GM12874 (cell line): ENCODE data around the gene FAM9A.

Experiments used
- TF ChIP-seq, protein P1 (sequence below): IDR thresholded peaks from 2 replicates; pipeline ENCODE4 v1.5.1; 2011; ENCODE audit warnings: low read depth, mild to moderate bottlenecking, control low read depth, low read length, moderate library complexity; ENCODE audit not compliant: insufficient read depth

Gene FAM9A

GRCh38 chrX:8822002-8822401, 20.8 kb upstream of the FAM9A start:
- TF ChIP-seq, protein P1, sequence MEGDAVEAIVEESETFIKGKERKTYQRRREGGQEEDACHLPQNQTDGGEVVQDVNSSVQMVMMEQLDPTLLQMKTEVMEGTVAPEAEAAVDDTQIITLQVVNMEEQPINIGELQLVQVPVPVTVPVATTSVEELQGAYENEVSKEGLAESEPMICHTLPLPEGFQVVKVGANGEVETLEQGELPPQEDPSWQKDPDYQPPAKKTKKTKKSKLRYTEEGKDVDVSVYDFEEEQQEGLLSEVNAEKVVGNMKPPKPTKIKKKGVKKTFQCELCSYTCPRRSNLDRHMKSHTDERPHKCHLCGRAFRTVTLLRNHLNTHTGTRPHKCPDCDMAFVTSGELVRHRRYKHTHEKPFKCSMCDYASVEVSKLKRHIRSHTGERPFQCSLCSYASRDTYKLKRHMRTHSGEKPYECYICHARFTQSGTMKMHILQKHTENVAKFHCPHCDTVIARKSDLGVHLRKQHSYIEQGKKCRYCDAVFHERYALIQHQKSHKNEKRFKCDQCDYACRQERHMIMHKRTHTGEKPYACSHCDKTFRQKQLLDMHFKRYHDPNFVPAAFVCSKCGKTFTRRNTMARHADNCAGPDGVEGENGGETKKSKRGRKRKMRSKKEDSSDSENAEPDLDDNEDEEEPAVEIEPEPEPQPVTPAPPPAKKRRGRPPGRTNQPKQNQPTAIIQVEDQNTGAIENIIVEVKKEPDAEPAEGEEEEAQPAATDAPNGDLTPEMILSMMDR: no peak

- TF ChIP-seq, protein P1: no peak
Observed at GRCh38 chrX:8820910-8821527, 19.8 kb upstream of the FAM9A start.

DNA sequence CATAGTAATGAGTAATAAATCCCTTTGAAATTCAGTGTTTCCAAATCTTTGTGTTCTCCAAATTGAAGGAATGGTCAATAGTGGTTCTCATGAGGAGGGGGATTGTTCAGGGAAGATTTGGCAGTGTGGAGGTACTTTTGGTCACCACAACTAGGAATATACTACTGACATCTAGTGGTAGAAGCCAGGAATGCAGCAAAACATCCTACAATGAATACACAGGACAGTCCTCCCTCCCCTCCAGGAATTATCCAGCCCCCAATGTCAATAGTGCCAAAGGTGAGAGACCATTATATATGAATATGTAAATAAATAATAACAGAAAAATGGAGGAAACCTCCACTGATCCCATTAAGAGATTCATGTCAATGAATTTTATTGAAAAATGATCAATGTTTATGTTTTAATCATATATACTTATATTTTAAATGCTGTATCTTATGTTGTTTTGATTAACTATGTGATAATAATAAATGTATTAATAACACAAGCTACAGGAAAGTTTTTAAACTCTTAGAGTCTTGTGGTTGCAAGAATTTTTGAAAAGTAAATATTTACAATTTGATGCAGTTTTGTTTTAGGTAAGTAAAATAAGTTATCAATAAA, 14.4 kb upstream of the FAM9A start:
- TF ChIP-seq, protein P1: peak; percentile 48; the same call in 1 of the 2 replicates

- TF ChIP-seq, protein P1: no peak
Observed at GRCh38 chrX:8813036-8813435, 11.9 kb upstream of the FAM9A start.

DNA sequence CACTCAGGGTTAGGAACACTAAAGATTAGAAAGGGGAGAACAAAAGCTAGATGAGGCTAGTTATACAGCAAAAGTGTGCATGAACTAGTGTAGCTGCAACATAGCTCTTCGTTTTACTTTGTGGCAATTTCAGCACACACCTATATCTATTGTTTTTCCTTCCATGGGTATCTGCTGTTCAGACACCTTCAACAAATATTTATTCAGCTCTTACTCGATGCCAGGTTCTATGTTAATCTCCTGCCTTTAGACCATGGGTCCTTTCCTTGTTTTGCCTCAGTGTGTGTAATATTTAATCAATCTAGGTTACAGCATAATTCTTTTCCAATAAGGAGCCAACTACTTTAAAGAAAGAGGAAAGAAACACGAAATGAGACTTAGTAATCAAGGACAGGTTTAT, 10.4 kb upstream of the FAM9A start:
- TF ChIP-seq, protein P1: no peak

GRCh38 chrX:8808661-8809060, 7.5 kb upstream of the FAM9A start:
- TF ChIP-seq, protein P1: no peak

- TF ChIP-seq, protein P1: no peak
Observed at GRCh38 chrX:8805974-8806373, 4.8 kb upstream of the FAM9A start.
